Ureter (tissue), 1 donor: ENCODE measurements around the gene NOTCH2NLA. TPM values are rescaled to one million over a fixed set of nuclear protein-coding genes. Genes with fewer than 3 reads are reported as not detected.
"Not testable (repeated sequence)": the region's sequence is repeated elsewhere in the genome, so short reads cannot be mapped to it uniquely, and the experiment has no call there.

ENCODE experiments used
- DNase-seq: peaks from one replicate; pipeline ENCODE4 v3.0.0-alpha.2; 2020; ENCODE audit warnings: low spot score
- total RNA-seq: library from RNA; stranded (reverse); gene quantifications from one replicate; pipeline ENCODE4 v1.2.4, GENCODE V29; 2023
- donor health status: DM: yes; HTN: yes; CAD: no.

The NOTCH2NLA gene
- total RNA-seq, 1 donor from 2014 or later = 50.7 TPM

DNA sequence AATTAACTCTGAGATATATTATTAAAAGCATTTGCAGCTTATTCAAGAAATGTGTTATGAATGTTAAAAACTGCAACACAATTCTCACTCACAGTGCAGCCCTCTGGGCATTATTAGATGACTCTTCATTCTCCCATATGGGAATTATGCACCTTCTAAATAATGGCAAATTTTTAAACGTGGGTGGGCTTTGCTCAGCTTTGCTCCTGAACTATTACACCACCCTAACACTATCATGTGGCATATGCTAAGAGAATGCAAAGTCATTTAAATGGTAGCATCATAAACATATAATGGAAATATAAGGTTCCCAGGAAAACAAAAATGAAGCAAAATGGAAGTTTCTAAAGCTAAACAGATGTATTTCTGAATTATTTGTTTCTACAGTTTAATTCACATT lies 61.5 kb downstream of the NOTCH2NLA start:
- DNase-seq = not testable (repeated sequence)

DNA sequence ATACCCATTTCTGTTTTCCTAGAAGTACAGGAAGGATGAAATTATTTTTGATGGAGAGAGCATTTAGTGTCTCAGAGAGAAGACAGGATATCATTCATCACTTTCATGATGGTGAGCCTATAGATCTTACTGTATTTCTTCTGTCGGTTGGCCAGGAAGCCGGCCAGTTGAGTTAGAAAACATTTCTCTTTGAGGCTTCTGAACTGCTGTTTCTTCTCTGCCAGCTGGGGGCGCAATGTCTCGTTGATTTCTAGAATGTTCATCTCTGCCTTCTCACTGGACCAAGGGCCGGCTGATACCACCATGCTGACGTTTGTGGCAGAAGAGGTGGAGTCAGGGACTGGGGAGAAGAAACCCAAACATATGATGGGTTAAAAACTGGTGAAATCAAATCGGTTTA lies 84.4 kb downstream of the NOTCH2NLA start, which contains the start of gene NBPF10:
Gene NBPF10 (minus strand): TSS at position 340 of the 400 bp plus-strand sequence. CDS start 35 bp downstream, at position 305.
- DNase-seq = not testable (repeated sequence)

Other genes with a start within 250 kb of the NOTCH2NLA start
- gene TXNIP, start 232.4 kb downstream of the NOTCH2NLA start, total RNA-seq = 744 TPM
- not detected for gene HJV, start 207.3 kb downstream of the NOTCH2NLA start, total RNA-seq
- gene NBPF10, start 84.2 kb downstream of the NOTCH2NLA start, total RNA-seq = 4.2 TPM